SK-N-SH treated with all-trans-retinoic acid at 6 μM for 48 hours (cell line): ENCODE data around the gene R3HDML.

Experiments used
- ATAC-seq: fragments of 200-7000 bp; cut with Tn5 transposase; 3 replicates; pipeline ENCODE4 v1.9.1; 2020; ENCODE audit warnings: mild to moderate bottlenecking, moderate library complexity
- ARNTL ChIP-seq: fragments of 450-650 bp; formaldehyde crosslinking; IDR thresholded peaks from 2 replicates; pipeline ENCODE4 v1.5.0; 2020; ENCODE audit warnings: low read depth, mild to moderate bottlenecking, moderate library complexity, borderline replicate concordance
- BACH2 ChIP-seq: fragments of 250-450 bp; sonication (Bioruptor Pico); IDR thresholded peaks from 2 replicates; pipeline ENCODE4 v1.9.0; 2021; ENCODE audit warnings: mild to moderate bottlenecking, borderline replicate concordance
- CSDC2 ChIP-seq: fragments of 250-450 bp; sonication (Bioruptor Pico); IDR thresholded peaks from 2 replicates; pipeline ENCODE4 v1.5.0; 2020; ENCODE audit warnings: mild to moderate bottlenecking, moderate library complexity
- ESRRG ChIP-seq: fragments of 250-450 bp; sonication (Bioruptor Pico); IDR thresholded peaks from 2 replicates; pipeline ENCODE4 v1.6.1; 2021; ENCODE audit warnings: mild to moderate bottlenecking
- GLIS3 ChIP-seq: fragments of 250-450 bp; sonication (Bioruptor Pico); IDR thresholded peaks from 2 replicates; pipeline ENCODE4 v1.5.0; 2020; ENCODE audit warnings: mild to moderate bottlenecking, moderate library complexity
- ISL1 ChIP-seq: fragments of 250-450 bp; sonication (Bioruptor Pico); IDR thresholded peaks from 2 replicates; pipeline ENCODE4 v2.1.2; 2022; ENCODE audit warnings: mild to moderate bottlenecking, moderate library complexity
- OSR1 ChIP-seq: fragments of 250-450 bp; sonication (Bioruptor Pico); IDR thresholded peaks from 2 replicates; pipeline ENCODE4 v1.8.0; 2022; ENCODE audit warnings: moderate library complexity, mild to moderate bottlenecking, inconsistent platforms
- PPARA ChIP-seq: fragments of 250-450 bp; sonication (Bioruptor Pico); IDR thresholded peaks from 2 replicates; pipeline ENCODE4 v1.5.0; 2020; ENCODE audit warnings: mild to moderate bottlenecking, borderline replicate concordance
- RARB ChIP-seq: fragments of 250-450 bp; sonication (Bioruptor Pico); IDR thresholded peaks from 2 replicates; pipeline ENCODE4 v1.8.0; 2021; ENCODE audit warnings: mild to moderate bottlenecking, moderate library complexity
- SNAI2 ChIP-seq: fragments of 250-450 bp; sonication (Bioruptor Pico); IDR thresholded peaks from 2 replicates; pipeline ENCODE4 v1.5.0; 2020; ENCODE audit warnings: mild to moderate bottlenecking, moderate library complexity
- TCF4 ChIP-seq: fragments of 250-450 bp; sonication (Bioruptor Pico); IDR thresholded peaks from 2 replicates; pipeline ENCODE4 v1.8.0; 2021; ENCODE audit warnings: mild to moderate bottlenecking, moderate library complexity, borderline replicate concordance
- TOX ChIP-seq: fragments of 250-450 bp; sonication (Bioruptor Pico); IDR thresholded peaks from 2 replicates; pipeline ENCODE4 v1.8.0; 2021; ENCODE audit warnings: mild to moderate bottlenecking, moderate library complexity, borderline replicate concordance
- ZC3H10 ChIP-seq: fragments of 250-450 bp; sonication (Bioruptor Pico); IDR thresholded peaks from 2 replicates; pipeline ENCODE4 v1.5.1; 2021; ENCODE audit warnings: mild to moderate bottlenecking, moderate library complexity
- ZFP3 ChIP-seq: fragments of 250-450 bp; sonication (Bioruptor Pico); IDR thresholded peaks from 2 replicates; pipeline ENCODE4 v1.5.0; 2020; ENCODE audit warnings: mild to moderate bottlenecking, moderate library complexity
- ZFP30 ChIP-seq: fragments of 450-650 bp; formaldehyde crosslinking; IDR thresholded peaks from 2 replicates; pipeline ENCODE4 v1.5.0; 2022; ENCODE audit warnings: mild to moderate bottlenecking, moderate library complexity
- ZNF565 ChIP-seq: fragments of 450-650 bp; formaldehyde crosslinking; conservative IDR thresholded peaks from 2 replicates; pipeline ENCODE4 v1.5.0; 2020; ENCODE audit warnings: low read depth, mild to moderate bottlenecking, moderate library complexity
- ZNF70 ChIP-seq: fragments of 450-650 bp; formaldehyde crosslinking; IDR thresholded peaks from 2 replicates; pipeline ENCODE4 v1.5.0; 2020; ENCODE audit warnings: mild to moderate bottlenecking, moderate library complexity
- ZNF8 ChIP-seq: fragments of 450-650 bp; formaldehyde crosslinking; IDR thresholded peaks from 2 replicates; pipeline ENCODE4 v1.5.0; 2020; ENCODE audit warnings: mild to moderate bottlenecking, moderate library complexity
- TF ChIP-seq, protein P1 (sequence below): fragments of 250-450 bp; sonication (Bioruptor Pico); IDR thresholded peaks from 2 replicates; pipeline ENCODE4 v1.5.1; 2021; ENCODE audit warnings: mild to moderate bottlenecking, moderate library complexity
- TF ChIP-seq, protein P2 (sequence below): fragments of 250-450 bp; sonication (Bioruptor Pico); IDR thresholded peaks from 2 replicates; pipeline ENCODE4 v1.5.0; 2020; ENCODE audit warnings: mild to moderate bottlenecking, moderate library complexity
- TF ChIP-seq, protein P3 (sequence below): fragments of 250-450 bp; sonication (Bioruptor Pico); IDR thresholded peaks from 2 replicates; pipeline ENCODE4 v1.8.0; 2020; ENCODE audit warnings: mild to moderate bottlenecking, moderate library complexity, borderline replicate concordance
- TF ChIP-seq, protein P4 (sequence below): fragments of 250-450 bp; sonication (Bioruptor Pico); IDR thresholded peaks from 2 replicates; pipeline ENCODE4 v1.8.0; 2021; ENCODE audit warnings: low read depth, mild to moderate bottlenecking, moderate library complexity, borderline replicate concordance
- TF ChIP-seq, protein P5 (sequence below): fragments of 250-450 bp; sonication (Bioruptor Pico); IDR thresholded peaks from 2 replicates; pipeline ENCODE4 v1.5.1; 2020; ENCODE audit warnings: low read depth, mild to moderate bottlenecking, moderate library complexity

R3HDML gene

DNA sequence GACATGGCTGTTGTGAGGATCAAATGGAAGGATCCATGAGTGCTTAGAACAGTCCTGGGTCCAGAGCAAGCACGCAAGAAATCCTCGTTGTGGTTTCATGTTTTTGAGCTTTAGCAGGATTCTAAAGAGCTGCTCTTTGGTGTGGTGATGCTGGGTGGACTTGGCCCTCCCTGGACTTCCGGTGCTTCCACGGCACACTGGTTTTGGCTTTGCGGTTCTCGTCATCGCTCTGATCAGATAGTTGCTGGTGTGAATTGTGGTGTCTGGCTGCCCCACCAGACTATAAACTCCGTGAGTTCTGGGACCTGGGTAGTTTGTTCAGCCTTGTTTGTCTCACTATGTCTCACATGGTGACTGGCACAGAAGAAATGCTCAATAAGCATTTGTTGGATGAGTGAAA, 21.9 kb downstream of the R3HDML start:
- no peak for ATAC-seq
- TF ChIP-seq ZFP3 (no peak), RARB (CRISPR knock-in tag) (no peak), TOX (CRISPR knock-in tag) (no peak)
- TF ChIP-seq, all 23 proteins: peak for 0

DNA sequence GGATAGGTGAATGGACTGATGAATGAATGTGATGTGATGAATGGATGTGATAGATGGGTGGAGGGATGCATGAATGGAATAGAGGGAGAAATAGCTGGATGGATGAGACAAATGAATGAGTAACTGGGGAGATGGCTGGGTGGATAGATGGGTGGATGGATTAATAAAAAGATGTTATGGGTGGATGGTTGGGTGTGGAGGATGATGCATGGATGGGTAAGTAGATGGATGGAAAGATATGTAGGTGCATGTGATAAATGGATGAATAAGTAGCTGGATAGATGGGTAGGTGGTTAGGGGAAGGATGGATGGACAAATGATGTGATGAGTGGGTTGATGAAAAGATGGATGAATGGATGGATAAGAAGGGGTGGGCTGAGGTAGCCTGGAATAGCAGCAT, 23.4 kb downstream of the R3HDML start:
- TF ChIP-seq ZNF70 (CRISPR knock-in tag) = no peak
- TF ChIP-seq, protein P1, sequence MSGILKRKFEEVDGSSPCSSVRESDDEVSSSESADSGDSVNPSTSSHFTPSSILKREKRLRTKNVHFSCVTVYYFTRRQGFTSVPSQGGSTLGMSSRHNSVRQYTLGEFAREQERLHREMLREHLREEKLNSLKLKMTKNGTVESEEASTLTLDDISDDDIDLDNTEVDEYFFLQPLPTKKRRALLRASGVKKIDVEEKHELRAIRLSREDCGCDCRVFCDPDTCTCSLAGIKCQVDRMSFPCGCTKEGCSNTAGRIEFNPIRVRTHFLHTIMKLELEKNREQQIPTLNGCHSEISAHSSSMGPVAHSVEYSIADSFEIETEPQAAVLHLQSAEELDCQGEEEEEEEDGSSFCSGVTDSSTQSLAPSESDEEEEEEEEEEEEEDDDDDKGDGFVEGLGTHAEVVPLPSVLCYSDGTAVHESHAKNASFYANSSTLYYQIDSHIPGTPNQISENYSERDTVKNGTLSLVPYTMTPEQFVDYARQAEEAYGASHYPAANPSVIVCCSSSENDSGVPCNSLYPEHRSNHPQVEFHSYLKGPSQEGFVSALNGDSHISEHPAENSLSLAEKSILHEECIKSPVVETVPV (CRISPR knock-in tag) = no peak
- no peak for TF ChIP-seq OSR1 (CRISPR knock-in tag)
- no peak for TF ChIP-seq ZNF565
- no peak for TF ChIP-seq TOX (CRISPR knock-in tag)
- no peak for TF ChIP-seq CSDC2 (CRISPR knock-in tag)
- no peak for TF ChIP-seq ZFP30 (CRISPR knock-in tag)
- no peak for TF ChIP-seq ZC3H10 (CRISPR knock-in tag)
- no peak for TF ChIP-seq ZNF8 (CRISPR knock-in tag)
- TF ChIP-seq, protein P2, sequence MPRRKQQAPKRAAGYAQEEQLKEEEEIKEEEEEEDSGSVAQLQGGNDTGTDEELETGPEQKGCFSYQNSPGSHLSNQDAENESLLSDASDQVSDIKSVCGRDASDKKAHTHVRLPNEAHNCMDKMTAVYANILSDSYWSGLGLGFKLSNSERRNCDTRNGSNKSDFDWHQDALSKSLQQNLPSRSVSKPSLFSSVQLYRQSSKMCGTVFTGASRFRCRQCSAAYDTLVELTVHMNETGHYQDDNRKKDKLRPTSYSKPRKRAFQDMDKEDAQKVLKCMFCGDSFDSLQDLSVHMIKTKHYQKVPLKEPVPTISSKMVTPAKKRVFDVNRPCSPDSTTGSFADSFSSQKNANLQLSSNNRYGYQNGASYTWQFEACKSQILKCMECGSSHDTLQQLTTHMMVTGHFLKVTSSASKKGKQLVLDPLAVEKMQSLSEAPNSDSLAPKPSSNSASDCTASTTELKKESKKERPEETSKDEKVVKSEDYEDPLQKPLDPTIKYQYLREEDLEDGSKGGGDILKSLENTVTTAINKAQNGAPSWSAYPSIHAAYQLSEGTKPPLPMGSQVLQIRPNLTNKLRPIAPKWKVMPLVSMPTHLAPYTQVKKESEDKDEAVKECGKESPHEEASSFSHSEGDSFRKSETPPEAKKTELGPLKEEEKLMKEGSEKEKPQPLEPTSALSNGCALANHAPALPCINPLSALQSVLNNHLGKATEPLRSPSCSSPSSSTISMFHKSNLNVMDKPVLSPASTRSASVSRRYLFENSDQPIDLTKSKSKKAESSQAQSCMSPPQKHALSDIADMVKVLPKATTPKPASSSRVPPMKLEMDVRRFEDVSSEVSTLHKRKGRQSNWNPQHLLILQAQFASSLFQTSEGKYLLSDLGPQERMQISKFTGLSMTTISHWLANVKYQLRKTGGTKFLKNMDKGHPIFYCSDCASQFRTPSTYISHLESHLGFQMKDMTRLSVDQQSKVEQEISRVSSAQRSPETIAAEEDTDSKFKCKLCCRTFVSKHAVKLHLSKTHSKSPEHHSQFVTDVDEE = no peak
- no peak for TF ChIP-seq GLIS3 (CRISPR knock-in tag)
- no peak for TF ChIP-seq RARB (CRISPR knock-in tag)
- no peak for TF ChIP-seq TCF4
- no peak for TF ChIP-seq BACH2 (CRISPR knock-in tag)
- TF ChIP-seq, protein P3, sequence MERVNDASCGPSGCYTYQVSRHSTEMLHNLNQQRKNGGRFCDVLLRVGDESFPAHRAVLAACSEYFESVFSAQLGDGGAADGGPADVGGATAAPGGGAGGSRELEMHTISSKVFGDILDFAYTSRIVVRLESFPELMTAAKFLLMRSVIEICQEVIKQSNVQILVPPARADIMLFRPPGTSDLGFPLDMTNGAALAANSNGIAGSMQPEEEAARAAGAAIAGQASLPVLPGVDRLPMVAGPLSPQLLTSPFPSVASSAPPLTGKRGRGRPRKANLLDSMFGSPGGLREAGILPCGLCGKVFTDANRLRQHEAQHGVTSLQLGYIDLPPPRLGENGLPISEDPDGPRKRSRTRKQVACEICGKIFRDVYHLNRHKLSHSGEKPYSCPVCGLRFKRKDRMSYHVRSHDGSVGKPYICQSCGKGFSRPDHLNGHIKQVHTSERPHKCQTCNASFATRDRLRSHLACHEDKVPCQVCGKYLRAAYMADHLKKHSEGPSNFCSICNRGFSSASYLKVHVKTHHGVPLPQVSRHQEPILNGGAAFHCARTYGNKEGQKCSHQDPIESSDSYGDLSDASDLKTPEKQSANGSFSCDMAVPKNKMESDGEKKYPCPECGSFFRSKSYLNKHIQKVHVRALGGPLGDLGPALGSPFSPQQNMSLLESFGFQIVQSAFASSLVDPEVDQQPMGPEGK (CRISPR knock-in tag) = no peak
- no peak for TF ChIP-seq ZFP3
- TF ChIP-seq, protein P4, sequence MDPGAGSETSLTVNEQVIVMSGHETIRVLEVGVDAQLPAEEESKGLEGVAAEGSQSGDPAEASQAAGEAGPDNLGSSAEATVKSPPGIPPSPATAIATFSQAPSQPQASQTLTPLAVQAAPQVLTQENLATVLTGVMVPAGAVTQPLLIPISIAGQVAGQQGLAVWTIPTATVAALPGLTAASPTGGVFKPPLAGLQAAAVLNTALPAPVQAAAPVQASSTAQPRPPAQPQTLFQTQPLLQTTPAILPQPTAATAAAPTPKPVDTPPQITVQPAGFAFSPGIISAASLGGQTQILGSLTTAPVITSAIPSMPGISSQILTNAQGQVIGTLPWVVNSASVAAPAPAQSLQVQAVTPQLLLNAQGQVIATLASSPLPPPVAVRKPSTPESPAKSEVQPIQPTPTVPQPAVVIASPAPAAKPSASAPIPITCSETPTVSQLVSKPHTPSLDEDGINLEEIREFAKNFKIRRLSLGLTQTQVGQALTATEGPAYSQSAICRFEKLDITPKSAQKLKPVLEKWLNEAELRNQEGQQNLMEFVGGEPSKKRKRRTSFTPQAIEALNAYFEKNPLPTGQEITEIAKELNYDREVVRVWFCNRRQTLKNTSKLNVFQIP (CRISPR knock-in tag) = no peak
- TF ChIP-seq SNAI2 (CRISPR knock-in tag) = no peak
- TF ChIP-seq ISL1 (CRISPR knock-in tag) = no peak
- no peak for TF ChIP-seq ARNTL
- ATAC-seq = no peak

DNA sequence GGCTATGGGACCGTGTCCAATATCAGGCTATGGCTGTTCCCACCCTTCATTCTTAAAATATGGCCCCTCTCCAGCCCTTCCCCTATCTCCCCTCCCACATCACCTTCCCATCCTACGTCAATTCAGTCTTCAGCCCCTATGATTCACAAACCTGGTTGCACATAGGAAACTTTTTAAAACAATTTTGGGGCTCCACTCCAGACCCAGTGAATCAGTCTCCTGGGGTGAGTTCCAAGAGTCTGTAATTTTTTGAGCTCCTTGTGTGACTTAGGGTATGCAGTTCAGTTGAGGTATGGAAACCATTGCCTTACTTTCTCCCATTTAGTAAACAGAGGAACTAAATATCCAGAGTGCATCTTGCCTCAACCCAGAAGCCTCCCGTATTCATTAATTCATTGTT, 24.2 kb downstream of the R3HDML start:
- TF ChIP-seq PPARA (CRISPR knock-in tag) (no peak), BACH2 (CRISPR knock-in tag) (no peak), TCF4 (no peak), ESRRG (CRISPR knock-in tag) (no peak), ZFP30 (CRISPR knock-in tag) (no peak), GLIS3 (CRISPR knock-in tag) (no peak), OSR1 (CRISPR knock-in tag) (no peak), ZC3H10 (CRISPR knock-in tag) (no peak), ZNF70 (CRISPR knock-in tag) (no peak), ARNTL (no peak), ZNF8 (CRISPR knock-in tag) (no peak), ISL1 (CRISPR knock-in tag) (no peak), ZNF565 (no peak), CSDC2 (CRISPR knock-in tag) (no peak), ZFP3 (no peak)
- TF ChIP-seq, protein P4 (CRISPR knock-in tag) = no peak
- TF ChIP-seq, protein P3 (CRISPR knock-in tag) = no peak
- TF ChIP-seq, protein P5, sequence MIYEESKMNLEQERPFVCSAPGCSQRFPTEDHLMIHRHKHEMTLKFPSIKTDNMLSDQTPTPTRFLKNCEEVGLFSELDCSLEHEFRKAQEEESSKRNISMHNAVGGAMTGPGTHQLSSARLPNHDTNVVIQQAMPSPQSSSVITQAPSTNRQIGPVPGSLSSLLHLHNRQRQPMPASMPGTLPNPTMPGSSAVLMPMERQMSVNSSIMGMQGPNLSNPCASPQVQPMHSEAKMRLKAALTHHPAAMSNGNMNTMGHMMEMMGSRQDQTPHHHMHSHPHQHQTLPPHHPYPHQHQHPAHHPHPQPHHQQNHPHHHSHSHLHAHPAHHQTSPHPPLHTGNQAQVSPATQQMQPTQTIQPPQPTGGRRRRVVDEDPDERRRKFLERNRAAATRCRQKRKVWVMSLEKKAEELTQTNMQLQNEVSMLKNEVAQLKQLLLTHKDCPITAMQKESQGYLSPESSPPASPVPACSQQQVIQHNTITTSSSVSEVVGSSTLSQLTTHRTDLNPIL (CRISPR knock-in tag) = no peak
- TF ChIP-seq, protein P1 (CRISPR knock-in tag) = no peak
- ATAC-seq = no peak
